Sigmoid colon (tissue), 4 donors: ENCODE results near the gene GTF2E1.

ENCODE experiments used
- EP300 ChIP-seq, 4 donors: sonication (generic); formaldehyde crosslinking; IDR thresholded peaks; one replicate each; pipeline ENCODE4 v1.6.1; 2017; ENCODE audit warnings: antibody characterized with exemption in 4 of 4
- POLR2A ChIP-seq, 2 donors: fragments of 450-650 bp; IDR thresholded peaks; one replicate each; pipeline ENCODE4 v1.6.1; 2016; ENCODE audit warnings: antibody characterized with exemption in 2 of 2, mild to moderate bottlenecking in 2 of 2, moderate library complexity in 2 of 2
- POLR2AphosphoS5 ChIP-seq, 4 donors: sonication (generic); formaldehyde crosslinking; IDR thresholded peaks; one replicate each; pipeline ENCODE4 v1.6.1; 2017; ENCODE audit warnings: antibody characterized with exemption in 4 of 4
- TF ChIP-seq, protein P1 (sequence below), 4 experiments: fragments of 450-650 bp in 3 of 4; fragments of 200-600 bp in 1 of 4; IDR thresholded peaks; one replicate each; pipeline ENCODE4 v1.5.1; 2016 to 2019; ENCODE audit warnings: antibody characterized with exemption in 4 of 4, mild to moderate bottlenecking in 3 of 4, moderate library complexity in 2 of 4

DNA sequence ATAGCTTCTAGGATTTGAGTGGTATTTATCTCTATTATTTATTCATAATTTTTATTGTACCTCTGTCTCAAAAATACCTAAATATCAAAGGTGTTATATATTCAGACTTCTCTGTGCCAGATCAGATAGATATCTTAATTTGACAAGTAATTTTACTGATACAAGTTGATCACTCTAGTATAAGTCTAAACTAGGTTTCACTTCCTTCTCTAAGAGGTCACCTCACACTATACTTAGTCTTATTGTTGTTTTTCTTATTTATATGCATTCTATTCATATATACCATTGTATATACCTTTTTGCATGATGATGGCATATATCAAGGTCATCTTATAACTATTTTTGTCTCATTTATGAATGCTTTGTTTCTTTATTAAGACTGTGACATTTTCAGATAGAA is 34.1 kb upstream of the GTF2E1 start:
- TF ChIP-seq, protein P1, sequence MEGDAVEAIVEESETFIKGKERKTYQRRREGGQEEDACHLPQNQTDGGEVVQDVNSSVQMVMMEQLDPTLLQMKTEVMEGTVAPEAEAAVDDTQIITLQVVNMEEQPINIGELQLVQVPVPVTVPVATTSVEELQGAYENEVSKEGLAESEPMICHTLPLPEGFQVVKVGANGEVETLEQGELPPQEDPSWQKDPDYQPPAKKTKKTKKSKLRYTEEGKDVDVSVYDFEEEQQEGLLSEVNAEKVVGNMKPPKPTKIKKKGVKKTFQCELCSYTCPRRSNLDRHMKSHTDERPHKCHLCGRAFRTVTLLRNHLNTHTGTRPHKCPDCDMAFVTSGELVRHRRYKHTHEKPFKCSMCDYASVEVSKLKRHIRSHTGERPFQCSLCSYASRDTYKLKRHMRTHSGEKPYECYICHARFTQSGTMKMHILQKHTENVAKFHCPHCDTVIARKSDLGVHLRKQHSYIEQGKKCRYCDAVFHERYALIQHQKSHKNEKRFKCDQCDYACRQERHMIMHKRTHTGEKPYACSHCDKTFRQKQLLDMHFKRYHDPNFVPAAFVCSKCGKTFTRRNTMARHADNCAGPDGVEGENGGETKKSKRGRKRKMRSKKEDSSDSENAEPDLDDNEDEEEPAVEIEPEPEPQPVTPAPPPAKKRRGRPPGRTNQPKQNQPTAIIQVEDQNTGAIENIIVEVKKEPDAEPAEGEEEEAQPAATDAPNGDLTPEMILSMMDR (IDR thresholded peaks at IDR 0.05) = no peak
- TF ChIP-seq EP300 (IDR thresholded peaks at IDR 0.05) (no peak), POLR2A (IDR thresholded peaks at IDR 0.05) (no peak), POLR2AphosphoS5 (IDR thresholded peaks at IDR 0.05) (no peak)
